ENCODE results near the gene ZBTB20.

ZBTB20 gene

DNA sequence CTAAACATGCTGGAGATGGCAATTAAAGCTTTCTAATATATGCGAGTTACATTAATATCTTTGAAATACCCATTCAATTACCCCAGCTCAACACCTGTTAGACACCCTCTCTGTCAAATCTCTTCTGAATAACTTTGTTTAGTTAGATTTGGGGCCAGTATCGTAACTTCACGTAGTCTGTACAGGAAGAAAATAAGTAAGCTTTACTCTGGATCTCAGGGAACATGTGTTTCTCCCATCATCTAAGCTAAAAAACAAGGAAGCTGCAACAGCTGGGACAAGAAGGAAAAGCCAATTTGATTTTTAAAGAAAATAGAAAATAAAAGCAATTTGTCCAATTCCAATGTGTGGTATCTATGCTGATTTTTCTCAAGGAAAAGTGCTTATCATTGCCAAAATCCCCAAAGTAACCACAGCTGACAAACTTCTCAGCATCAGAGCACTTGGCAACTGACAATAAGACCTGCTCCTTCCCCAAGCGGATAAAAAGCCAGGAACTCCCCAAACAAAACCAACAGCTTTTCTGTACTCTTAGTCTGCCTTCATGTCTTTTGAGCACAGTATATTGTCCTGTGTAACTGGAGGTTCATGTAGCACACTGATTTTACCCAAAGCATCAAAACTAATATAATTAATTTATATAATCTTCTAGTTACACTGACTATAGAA is 279.1 kb downstream of the ZBTB20 start:
- TF ChIP-seq, protein P1, sequence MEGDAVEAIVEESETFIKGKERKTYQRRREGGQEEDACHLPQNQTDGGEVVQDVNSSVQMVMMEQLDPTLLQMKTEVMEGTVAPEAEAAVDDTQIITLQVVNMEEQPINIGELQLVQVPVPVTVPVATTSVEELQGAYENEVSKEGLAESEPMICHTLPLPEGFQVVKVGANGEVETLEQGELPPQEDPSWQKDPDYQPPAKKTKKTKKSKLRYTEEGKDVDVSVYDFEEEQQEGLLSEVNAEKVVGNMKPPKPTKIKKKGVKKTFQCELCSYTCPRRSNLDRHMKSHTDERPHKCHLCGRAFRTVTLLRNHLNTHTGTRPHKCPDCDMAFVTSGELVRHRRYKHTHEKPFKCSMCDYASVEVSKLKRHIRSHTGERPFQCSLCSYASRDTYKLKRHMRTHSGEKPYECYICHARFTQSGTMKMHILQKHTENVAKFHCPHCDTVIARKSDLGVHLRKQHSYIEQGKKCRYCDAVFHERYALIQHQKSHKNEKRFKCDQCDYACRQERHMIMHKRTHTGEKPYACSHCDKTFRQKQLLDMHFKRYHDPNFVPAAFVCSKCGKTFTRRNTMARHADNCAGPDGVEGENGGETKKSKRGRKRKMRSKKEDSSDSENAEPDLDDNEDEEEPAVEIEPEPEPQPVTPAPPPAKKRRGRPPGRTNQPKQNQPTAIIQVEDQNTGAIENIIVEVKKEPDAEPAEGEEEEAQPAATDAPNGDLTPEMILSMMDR (IDR thresholded peaks at IDR 0.05; ENCODE audit: borderline replicate concordance, control extremely low read depth, extremely low read depth, insufficient read depth, missing control alignments): no peak
- no peak for DNase-seq (ENCODE audit: low spot score)
- in situ Hi-C loops (cut with MboI; ENCODE audit: low sequenced_read_pairs, unreplicated experiment): no loop called here

DNA sequence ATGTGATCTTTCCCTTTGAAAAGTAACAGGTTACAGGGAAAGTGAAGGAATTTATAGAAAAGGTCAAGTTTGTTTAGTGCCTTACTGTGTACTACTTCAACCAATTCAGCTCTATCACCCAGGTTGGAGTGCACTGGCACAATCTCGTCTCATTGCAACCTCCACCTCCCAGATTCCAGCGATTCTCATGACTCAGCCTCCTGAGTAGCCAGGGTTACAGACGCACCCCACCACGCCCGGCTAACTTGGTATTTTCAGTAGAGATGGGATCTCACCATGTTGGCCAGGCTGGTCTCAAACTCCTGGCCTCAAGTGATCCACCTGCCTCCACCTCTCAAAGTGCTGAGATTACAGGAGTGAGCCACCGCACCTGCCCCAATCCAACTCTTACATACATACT is 279.7 kb downstream of the ZBTB20 start:
- DNase-seq (ENCODE audit: low spot score): no peak
- TF ChIP-seq, protein P1 (IDR thresholded peaks at IDR 0.05; ENCODE audit: borderline replicate concordance, control extremely low read depth, extremely low read depth, insufficient read depth, missing control alignments): no peak
- in situ Hi-C loops (cut with MboI; ENCODE audit: low sequenced_read_pairs, unreplicated experiment): no loop called here

DNA sequence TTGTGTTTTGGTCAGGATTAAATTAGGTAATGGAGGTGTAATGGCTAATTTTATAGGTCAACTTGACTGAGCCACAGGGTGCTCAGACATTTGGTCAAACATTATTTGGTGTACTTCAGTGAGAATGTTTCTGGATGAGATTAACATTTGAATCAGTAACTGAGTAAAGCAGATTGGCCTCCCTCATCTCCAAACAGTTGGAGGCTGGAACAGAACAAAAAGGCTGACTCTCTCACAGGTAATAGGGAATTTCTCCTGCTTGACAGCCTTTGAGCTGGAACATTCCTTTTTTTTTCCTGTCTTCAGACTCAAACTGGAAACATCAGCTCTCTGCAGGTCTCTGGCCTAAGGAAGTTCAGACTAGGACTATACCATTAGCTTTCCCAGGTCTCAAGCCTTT is 280.7 kb downstream of the ZBTB20 start:
- DNase-seq (ENCODE audit: low spot score): no peak
- TF ChIP-seq, protein P1 (IDR thresholded peaks at IDR 0.05; ENCODE audit: borderline replicate concordance, control extremely low read depth, extremely low read depth, insufficient read depth, missing control alignments): no peak
- in situ Hi-C loops (cut with MboI; ENCODE audit: low sequenced_read_pairs, unreplicated experiment): no loop called here

DNA sequence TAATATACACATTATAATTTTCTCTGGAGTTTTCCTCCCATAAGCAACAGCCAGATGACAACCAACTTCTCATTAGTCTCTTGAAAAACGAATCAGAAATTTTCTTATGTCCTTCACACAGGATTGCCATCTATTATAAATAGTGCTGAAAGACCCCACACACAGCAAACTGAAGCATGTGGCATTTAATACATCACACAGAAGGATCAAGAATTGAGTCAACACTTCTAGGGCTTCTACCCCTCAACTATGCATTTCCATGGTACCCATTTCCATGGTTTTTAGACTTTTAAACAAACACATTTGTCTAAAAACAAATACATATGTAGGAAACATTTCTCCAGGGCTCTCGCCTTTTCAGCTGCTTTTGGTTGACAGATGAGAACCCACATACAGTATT is 282.1 kb downstream of the ZBTB20 start:
- DNase-seq (ENCODE audit: low spot score): no peak
- TF ChIP-seq, protein P1 (IDR thresholded peaks at IDR 0.05; ENCODE audit: borderline replicate concordance, control extremely low read depth, extremely low read depth, insufficient read depth, missing control alignments): no peak
- in situ Hi-C loops (cut with MboI; ENCODE audit: low sequenced_read_pairs, unreplicated experiment): no loop called here

DNA sequence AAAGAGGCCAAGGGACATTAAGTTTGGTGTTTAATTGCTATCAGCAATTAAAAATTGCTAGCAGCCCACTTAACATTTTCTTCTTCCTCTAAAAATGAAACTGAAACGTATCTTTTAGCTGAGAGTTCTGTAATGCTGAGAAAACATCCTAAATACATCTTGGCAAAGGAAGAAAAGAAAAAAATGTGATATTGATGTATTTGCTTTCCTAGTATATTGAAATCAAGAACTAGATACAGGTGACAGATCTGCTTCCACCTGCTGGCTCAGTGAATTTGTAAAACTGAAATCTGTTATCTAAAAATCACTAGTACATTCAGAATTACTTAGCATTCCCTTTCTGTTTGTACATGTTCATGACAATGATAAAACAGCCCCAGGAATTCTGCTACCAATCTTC is 283.2 kb downstream of the ZBTB20 start:
- TF ChIP-seq, protein P1 (IDR thresholded peaks at IDR 0.05; ENCODE audit: borderline replicate concordance, control extremely low read depth, extremely low read depth, insufficient read depth, missing control alignments): no peak
- DNase-seq (ENCODE audit: low spot score): no peak
- in situ Hi-C loops (cut with MboI; ENCODE audit: low sequenced_read_pairs, unreplicated experiment): no loop called here

DNA sequence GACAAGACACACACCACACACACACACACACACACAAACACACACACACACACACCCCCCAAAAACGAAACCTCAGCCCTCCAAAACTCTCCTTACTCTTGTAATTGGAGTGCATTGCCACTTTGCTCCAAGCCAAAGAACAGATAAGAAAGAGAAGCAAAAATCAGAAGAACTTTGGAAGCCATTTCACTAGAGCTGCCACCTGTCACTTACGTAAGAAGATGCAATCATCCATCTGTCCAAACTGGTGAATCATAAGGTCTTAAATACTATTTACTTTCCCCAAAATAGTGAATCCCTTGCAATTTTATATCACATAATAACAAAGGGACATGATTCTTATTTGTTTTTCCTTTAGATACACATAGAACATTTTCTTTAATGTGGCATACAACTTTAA is 285.4 kb downstream of the ZBTB20 start:
- DNase-seq (ENCODE audit: low spot score): no peak
- TF ChIP-seq, protein P1 (IDR thresholded peaks at IDR 0.05; ENCODE audit: borderline replicate concordance, control extremely low read depth, extremely low read depth, insufficient read depth, missing control alignments): no peak

More for the DNA sequence above, 285.4 kb downstream of the ZBTB20 start:
- in situ Hi-C loops (cut with MboI; ENCODE audit: low sequenced_read_pairs, unreplicated experiment): no loop called here

All from GM13976 (cell line).